Left ventricle myocardium inferior (tissue), 1 donor: ENCODE results near the gene OR10H3. TPM values are rescaled to one million over a fixed set of nuclear protein-coding genes. Genes with fewer than 3 reads are reported as not detected.
A peak's percentile ranks its signal among the peaks of the same experiment; 100 is the strongest.

Source experiments
- DNase-seq: peaks from one replicate; pipeline ENCODE4 v3.0.0-alpha.2; 2020
- H3K27ac ChIP-seq: fragments of 200-600 bp; replicated peaks from 2 replicates; pipeline ENCODE4 v1.8.0; 2021
- H3K27me3 ChIP-seq: fragments of 200-600 bp; 2 replicates; pipeline ENCODE4 v1.8.0; 2021; ENCODE audit warnings: low read depth
- H3K36me3 ChIP-seq: fragments of 200-600 bp; 2 replicates; pipeline ENCODE4 v1.8.0; 2021
- H3K4me1 ChIP-seq: fragments of 200-600 bp; 2 replicates; pipeline ENCODE4 v1.8.0; 2021
- H3K4me3 ChIP-seq: fragments of 200-600 bp; 2 replicates; pipeline ENCODE4 v1.8.0; 2021; ENCODE audit warnings: mild to moderate bottlenecking, moderate library complexity
- H3K9me3 ChIP-seq: fragments of 200-600 bp; replicated peaks from 2 replicates; pipeline ENCODE4 v1.8.0; 2021
- CTCF ChIP-seq: fragments of 200-600 bp; IDR thresholded peaks from 2 replicates; pipeline ENCODE4 v1.8.0; 2021; ENCODE audit warnings: antibody characterized with exemption, mild to moderate bottlenecking, borderline replicate concordance
- intact Hi-C: fragments of 100-400 bp; cut with micrococcal nuclease; formaldehyde crosslinking; loops from one replicate; pipeline ENCODE4 v1.11.0; 2022
- total RNA-seq: library from RNA; stranded (reverse); fragmentation: NEBNext Ultra II Directional; extraction: Animal tissue kit (Norgen Biotek cat#: 25700); gene quantifications from one replicate; pipeline ENCODE4 v1.2.1, GENCODE V29; 2021
- donor health status: DM: no; HTN: yes; CAD: no; lungs with severe emphysema.

OR10H3 gene
- total RNA-seq, 1 donor from 2014 or later: not detected

- intact Hi-C loops: no loop called here
- H3K4me1 ChIP-seq: peaks cover 3% of the 10 kb centered on the region
- H3K36me3 ChIP-seq: no peaks in the 10 kb centered on the region
- no peak for TF ChIP-seq CTCF
- no peak overlapping the region for H3K4me3 ChIP-seq
- H3K9me3 ChIP-seq: peaks cover 11% of the 10 kb centered on the region
- no peak overlapping the region for H3K27ac ChIP-seq
- peaks cover 32% of the 10 kb centered on the region for H3K27me3 ChIP-seq
- DNase-seq: no peak
Observed at GRCh38 chr19:15730538-15730937, 7.2 kb upstream of the OR10H3 start.

- Histone ChIP-seq H3K27ac (peak overlapping the region; percentile 44), H3K4me1 (peaks cover 3% of the 10 kb centered on the region), H3K9me3 (peaks cover 11% of the 10 kb centered on the region), H3K36me3 (no peaks in the 10 kb centered on the region), H3K4me3 (no peak overlapping the region), H3K27me3 (peaks cover 14% of the 10 kb centered on the region)
- DNase-seq: no peak
- TF ChIP-seq CTCF: no peak
- intact Hi-C loops: no loop called here
Observed at GRCh38 chr19:15732388-15732787, 5.4 kb upstream of the OR10H3 start.

GRCh38 chr19:15733895-15734294 is 3.9 kb upstream of the OR10H3 start:
- Histone ChIP-seq H3K36me3 (no peaks in the 10 kb centered on the region), H3K4me1 (peaks cover 3% of the 10 kb centered on the region), H3K4me3 (no peak overlapping the region), H3K27ac (no peak overlapping the region), H3K27me3 (peaks cover 3% of the 10 kb centered on the region), H3K9me3 (peaks cover 11% of the 10 kb centered on the region)
- no peak for DNase-seq
- intact Hi-C loops: no loop called here
- TF ChIP-seq CTCF: no peak

GRCh38 chr19:15740785-15741184 is 3.0 kb downstream of the OR10H3 start:
- Histone ChIP-seq H3K27me3 (peaks cover 27% of the 10 kb centered on the region), H3K4me1 (no peaks in the 10 kb centered on the region), H3K36me3 (no peaks in the 10 kb centered on the region), H3K4me3 (no peak overlapping the region), H3K9me3 (peaks cover 20% of the 10 kb centered on the region), H3K27ac (no peak overlapping the region)
- intact Hi-C loops: no loop called here
- no peak for DNase-seq
- no peak for TF ChIP-seq CTCF

- Histone ChIP-seq H3K9me3 (peaks cover 6% of the 10 kb centered on the region), H3K4me3 (no peak overlapping the region), H3K4me1 (no peaks in the 10 kb centered on the region), H3K27me3 (peaks cover 56% of the 10 kb centered on the region), H3K27ac (no peak overlapping the region), H3K36me3 (no peaks in the 10 kb centered on the region)
- intact Hi-C loops: no loop called here
- no peak for TF ChIP-seq CTCF
- DNase-seq: no peak
Observed at GRCh38 chr19:15748239-15748638, 10.5 kb downstream of the OR10H3 start.

- no peak for DNase-seq
Observed at GRCh38 chr19:15758379-15758778, 20.6 kb downstream of the OR10H3 start.

More at GRCh38 chr19:15758379-15758778, 20.6 kb downstream of the OR10H3 start:
- intact Hi-C loops: no loop called here
- no peaks in the 10 kb centered on the region for H3K4me1 ChIP-seq
- H3K36me3 ChIP-seq: no peaks in the 10 kb centered on the region
- no peak overlapping the region for H3K27ac ChIP-seq
- H3K9me3 ChIP-seq: no peaks in the 10 kb centered on the region
- H3K27me3 ChIP-seq: peaks cover 58% of the 10 kb centered on the region
- no peak overlapping the region for H3K4me3 ChIP-seq
- TF ChIP-seq CTCF: no peak
